ENCODE measurements around the gene FBLN2.

The FBLN2 gene

DNA sequence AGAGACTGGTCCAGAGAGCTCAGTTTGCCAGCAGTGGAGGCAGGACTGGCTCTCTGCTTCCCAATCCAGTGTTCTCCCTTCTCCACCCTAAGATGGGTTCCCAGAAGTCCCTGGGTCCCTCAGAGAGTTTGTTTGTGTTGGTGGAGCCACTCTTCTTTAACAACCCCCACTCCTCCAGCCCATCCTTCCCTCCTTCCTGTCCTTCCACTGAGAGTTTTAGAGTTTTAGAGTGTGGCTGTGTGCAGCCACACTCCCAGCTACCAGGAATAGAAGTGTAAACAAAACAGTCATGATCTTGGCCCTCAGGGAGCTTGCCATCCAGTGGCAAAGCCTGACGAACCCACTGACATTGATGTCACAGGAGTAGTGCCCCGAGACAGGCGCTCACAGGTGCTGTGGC is 12.5 kb upstream of the FBLN2 start:
- no peak for DNase-seq
- no peaks in the 10 kb centered on the region for H3K27me3 ChIP-seq (ENCODE audit: insufficient read depth, low read length)
- WGBS (ENCODE audit: extremely low coverage, insufficient coverage, insufficient read length), result no CpG with 5 or more reads among the region's 3 CpGs
- H2AFZ ChIP-seq (ENCODE audit: insufficient read depth, low read length, poor library complexity), result no peak overlapping the region
- H2BK12ac ChIP-seq (ENCODE audit: low read length), result peak overlapping the region; percentile 32
- H4K91ac ChIP-seq (ENCODE audit: low read depth, low read length), result peak overlapping the region; percentile 39
- no peak overlapping the region for H3K4me3 ChIP-seq (ENCODE audit: low read depth, low read length)
- peak overlapping the region; percentile 11 for H2AK5ac ChIP-seq (ENCODE audit: low read length)
- H3K79me2 ChIP-seq (ENCODE audit: control insufficient read depth, insufficient read depth, low read length, poor library complexity), result no peaks in the 10 kb centered on the region
- H4K8ac ChIP-seq (ENCODE audit: low read depth, low read length), result no peak overlapping the region
- H3K36me3 ChIP-seq (ENCODE audit: control insufficient read depth in 1 of 2, insufficient read depth in 2 of 2, low read length in 2 of 2), result no peaks in the 10 kb centered on the region
- no peak overlapping the region for H3K18ac ChIP-seq (ENCODE audit: low read length)
- H3K9me3 ChIP-seq (ENCODE audit: insufficient read depth, low read depth, low read length), result peaks cover 2% of the 10 kb centered on the region
- no peak overlapping the region for H3K23ac ChIP-seq (ENCODE audit: low read length)
- H2BK120ac ChIP-seq (ENCODE audit: insufficient read depth, low read length, poor library complexity), result no peak overlapping the region
- no peak overlapping the region for H2BK5ac ChIP-seq (ENCODE audit: low read depth, low read length, poor library complexity)
- no peak overlapping the region for H3K9ac ChIP-seq (ENCODE audit: low read length)
- H3K14ac ChIP-seq (ENCODE audit: low read length), result no peak overlapping the region
- H4K12ac ChIP-seq (ENCODE audit: low read depth, low read length), result no peak overlapping the region
- no peak overlapping the region for H3K27ac ChIP-seq (ENCODE audit: low read depth, low read length)
- peaks cover 7 to 19% of the 10 kb centered on the region in 2 experiments for H3K4me1 ChIP-seq (ENCODE audit: control insufficient read depth in 1 of 2, insufficient read depth in 2 of 2, low read length in 2 of 2)
- no peak overlapping the region for H3K4me2 ChIP-seq (ENCODE audit: low read length)
- H3K79me1 ChIP-seq (ENCODE audit: low read length), result no peaks in the 10 kb centered on the region
- H3K4ac ChIP-seq (ENCODE audit: low read depth, low read length), result no peak overlapping the region

DNA sequence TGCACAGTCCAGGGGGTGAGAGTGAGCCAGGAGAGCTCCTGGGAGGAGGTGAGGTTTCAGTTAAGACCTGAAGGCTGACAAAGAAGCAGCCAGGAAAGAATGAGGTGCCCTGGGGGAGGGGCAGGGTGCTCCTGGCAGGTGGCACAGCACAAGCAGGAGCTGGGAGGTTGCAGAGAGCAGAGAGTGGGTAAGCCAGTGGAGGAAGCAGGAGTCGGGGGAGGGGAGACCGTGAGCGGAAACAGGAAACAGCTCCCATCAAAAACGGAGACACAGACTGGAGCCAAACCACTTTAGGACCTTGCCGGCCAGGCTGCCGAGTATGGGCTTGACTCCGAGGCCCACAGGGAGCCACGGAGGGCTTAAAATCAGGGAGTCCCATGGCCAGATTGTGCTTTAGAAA is 12.1 kb upstream of the FBLN2 start:
- Histone ChIP-seq H4K8ac (ENCODE audit: low read depth, low read length) (peak overlapping the region; percentile 8), H3K36me3 (ENCODE audit: control insufficient read depth in 1 of 2, insufficient read depth in 2 of 2, low read length in 2 of 2) (no peaks in the 10 kb centered on the region), H2AFZ (ENCODE audit: insufficient read depth, low read length, poor library complexity) (peak overlapping the region; percentile 15), H3K27me3 (ENCODE audit: insufficient read depth, low read length) (no peaks in the 10 kb centered on the region), H2BK5ac (ENCODE audit: low read depth, low read length, poor library complexity) (no peak overlapping the region), H3K79me1 (ENCODE audit: low read length) (no peaks in the 10 kb centered on the region), H3K4me3 (ENCODE audit: low read depth, low read length) (no peak overlapping the region), H4K91ac (ENCODE audit: low read depth, low read length) (peak overlapping the region; percentile 39), H3K23ac (ENCODE audit: low read length) (no peak overlapping the region), H3K4ac (ENCODE audit: low read depth, low read length) (no peak overlapping the region), H3K4me1 (ENCODE audit: control insufficient read depth in 1 of 2, insufficient read depth in 2 of 2, low read length in 2 of 2) (peaks cover 7 to 19% of the 10 kb centered on the region in 2 experiments), H3K27ac (ENCODE audit: low read depth, low read length) (no peak overlapping the region), H4K12ac (ENCODE audit: low read depth, low read length) (no peak overlapping the region), H3K9ac (ENCODE audit: low read length) (no peak overlapping the region), H2AK5ac (ENCODE audit: low read length) (peak overlapping the region; percentile 11), H3K79me2 (ENCODE audit: control insufficient read depth, insufficient read depth, low read length, poor library complexity) (no peaks in the 10 kb centered on the region), H2BK120ac (ENCODE audit: insufficient read depth, low read length, poor library complexity) (no peak overlapping the region), H3K4me2 (ENCODE audit: low read length) (no peak overlapping the region), H3K9me3 (ENCODE audit: insufficient read depth, low read depth, low read length) (peaks cover 2% of the 10 kb centered on the region), H3K14ac (ENCODE audit: low read length) (no peak overlapping the region), H2BK12ac (ENCODE audit: low read length) (peak overlapping the region; percentile 32), H3K18ac (ENCODE audit: low read length) (no peak overlapping the region)
- no peak for DNase-seq
- WGBS (ENCODE audit: extremely low coverage, insufficient coverage, insufficient read length), result no CpG with 5 or more reads among the region's 8 CpGs

DNA sequence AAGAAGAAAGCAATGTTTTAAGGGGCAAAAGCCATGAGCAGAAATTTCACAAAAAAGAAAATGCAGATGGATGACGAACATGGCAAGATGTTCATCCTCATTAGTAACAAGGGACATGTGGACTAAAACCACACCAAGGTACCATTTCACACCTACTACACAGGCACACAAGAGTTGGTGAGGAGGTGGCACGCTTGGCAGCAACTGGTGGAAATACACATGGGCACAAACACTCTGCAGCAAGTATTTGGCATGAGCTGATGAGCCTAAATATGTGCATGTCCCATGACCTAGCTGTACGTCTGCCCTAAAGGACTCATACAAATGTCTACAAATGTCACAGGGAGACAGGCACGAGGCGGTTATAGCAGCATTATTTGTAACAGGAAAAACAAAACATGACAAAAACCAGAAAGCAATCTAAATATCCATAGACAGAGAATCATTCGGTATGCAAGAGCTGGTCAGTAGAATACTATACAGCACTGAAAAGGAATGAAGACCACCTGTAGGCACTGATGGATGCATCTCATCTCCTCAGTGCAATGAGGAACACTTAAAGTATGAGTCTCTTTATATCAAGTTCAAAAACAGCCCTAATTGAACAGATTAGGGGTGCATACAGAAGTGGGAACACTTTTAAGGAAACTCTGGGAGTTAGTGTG is 11.5 kb upstream of the FBLN2 start:
- peak overlapping the region; percentile 15 for H2AFZ ChIP-seq (ENCODE audit: insufficient read depth, low read length, poor library complexity)
- H3K4ac ChIP-seq (ENCODE audit: low read depth, low read length), result no peak overlapping the region
- H3K36me3 ChIP-seq (ENCODE audit: control insufficient read depth in 1 of 2, insufficient read depth in 2 of 2, low read length in 2 of 2), result no peaks in the 10 kb centered on the region
- no peaks in the 10 kb centered on the region for H3K27me3 ChIP-seq (ENCODE audit: insufficient read depth, low read length)
- H2BK5ac ChIP-seq (ENCODE audit: low read depth, low read length, poor library complexity), result no peak overlapping the region
- H3K9me3 ChIP-seq (ENCODE audit: insufficient read depth, low read depth, low read length), result peaks cover 2% of the 10 kb centered on the region
- peaks cover 7 to 19% of the 10 kb centered on the region in 2 experiments for H3K4me1 ChIP-seq (ENCODE audit: control insufficient read depth in 1 of 2, insufficient read depth in 2 of 2, low read length in 2 of 2)
- no peak overlapping the region for H4K8ac ChIP-seq (ENCODE audit: low read depth, low read length)
- H3K4me2 ChIP-seq (ENCODE audit: low read length), result no peak overlapping the region
- no peaks in the 10 kb centered on the region for H3K79me2 ChIP-seq (ENCODE audit: control insufficient read depth, insufficient read depth, low read length, poor library complexity)
- H2BK120ac ChIP-seq (ENCODE audit: insufficient read depth, low read length, poor library complexity), result no peak overlapping the region
- H3K27ac ChIP-seq (ENCODE audit: low read depth, low read length), result no peak overlapping the region
- no peak overlapping the region for H3K4me3 ChIP-seq (ENCODE audit: low read depth, low read length)
- no peak overlapping the region for H3K14ac ChIP-seq (ENCODE audit: low read length)
- no peaks in the 10 kb centered on the region for H3K79me1 ChIP-seq (ENCODE audit: low read length)
- no peak overlapping the region for H2AK5ac ChIP-seq (ENCODE audit: low read length)
- no peak overlapping the region for H4K12ac ChIP-seq (ENCODE audit: low read depth, low read length)
- WGBS (ENCODE audit: extremely low coverage, insufficient coverage, insufficient read length), result no CpG with 5 or more reads among the region's 6 CpGs
- peak overlapping the region; percentile 48 for H2BK12ac ChIP-seq (ENCODE audit: low read length)
- no peak overlapping the region for H3K9ac ChIP-seq (ENCODE audit: low read length)
- DNase-seq, result no peak
- H3K23ac ChIP-seq (ENCODE audit: low read length), result no peak overlapping the region
- no peak overlapping the region for H4K91ac ChIP-seq (ENCODE audit: low read depth, low read length)
- no peak overlapping the region for H3K18ac ChIP-seq (ENCODE audit: low read length)

DNA sequence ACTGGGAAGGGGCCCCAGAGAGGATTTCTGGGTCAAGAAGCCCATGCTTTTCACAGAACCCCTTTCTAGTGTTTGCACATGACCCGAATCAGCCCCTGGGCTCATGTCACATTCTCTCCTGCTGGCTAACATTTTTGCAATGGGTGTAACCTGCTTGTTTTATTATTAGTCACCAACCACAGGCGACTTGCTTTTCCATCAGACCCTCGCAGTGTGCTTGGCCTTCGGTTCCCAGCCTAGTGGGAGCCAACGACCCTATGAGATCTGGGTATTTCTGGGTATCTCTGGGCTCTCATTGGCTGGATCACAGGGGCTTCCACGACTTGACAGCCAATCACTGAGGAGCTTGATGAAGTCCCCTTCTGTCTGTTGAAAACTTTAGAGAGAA is 11.0 kb upstream of the FBLN2 start:
- Histone ChIP-seq H2AK5ac (ENCODE audit: low read length) (no peak overlapping the region), H3K4ac (ENCODE audit: low read depth, low read length) (no peak overlapping the region), H3K79me1 (ENCODE audit: low read length) (no peaks in the 10 kb centered on the region), H2BK120ac (ENCODE audit: insufficient read depth, low read length, poor library complexity) (no peak overlapping the region), H2BK12ac (ENCODE audit: low read length) (no peak overlapping the region), H4K91ac (ENCODE audit: low read depth, low read length) (no peak overlapping the region), H3K27me3 (ENCODE audit: insufficient read depth, low read length) (no peaks in the 10 kb centered on the region), H3K23ac (ENCODE audit: low read length) (no peak overlapping the region), H3K36me3 (ENCODE audit: control insufficient read depth in 1 of 2, insufficient read depth in 2 of 2, low read length in 2 of 2) (no peaks in the 10 kb centered on the region), H3K14ac (ENCODE audit: low read length) (no peak overlapping the region), H3K4me3 (ENCODE audit: low read depth, low read length) (no peak overlapping the region), H4K8ac (ENCODE audit: low read depth, low read length) (no peak overlapping the region), H3K79me2 (ENCODE audit: control insufficient read depth, insufficient read depth, low read length, poor library complexity) (no peaks in the 10 kb centered on the region), H3K4me2 (ENCODE audit: low read length) (no peak overlapping the region), H3K18ac (ENCODE audit: low read length) (no peak overlapping the region), H3K4me1 (ENCODE audit: control insufficient read depth in 1 of 2, insufficient read depth in 2 of 2, low read length in 2 of 2) (peaks cover 7 to 19% of the 10 kb centered on the region in 2 experiments), H3K9ac (ENCODE audit: low read length) (no peak overlapping the region), H3K9me3 (ENCODE audit: insufficient read depth, low read depth, low read length) (peaks cover 2% of the 10 kb centered on the region), H3K27ac (ENCODE audit: low read depth, low read length) (no peak overlapping the region), H4K12ac (ENCODE audit: low read depth, low read length) (no peak overlapping the region), H2AFZ (ENCODE audit: insufficient read depth, low read length, poor library complexity) (no peak overlapping the region), H2BK5ac (ENCODE audit: low read depth, low read length, poor library complexity) (no peak overlapping the region)
- no CpG with 5 or more reads among the region's 6 CpGs for WGBS (ENCODE audit: extremely low coverage, insufficient coverage, insufficient read length)
- DNase-seq, result peak; percentile 72 to 89
